GM19328 (cell line): ENCODE data around the gene DOCK4.
"Not testable (repeated sequence)": the region's sequence is repeated elsewhere in the genome, so short reads cannot be mapped to it uniquely, and the experiment has no call there.

Source experiments
- ATAC-seq: cut with Tn5 transposase; IDR thresholded peaks from one replicate; pipeline ENCODE4 v1.9.1; 2021; ENCODE audit warnings: mild to moderate bottlenecking, moderate library complexity; ENCODE audit not compliant: unreplicated experiment

The DOCK4 gene, protein sequence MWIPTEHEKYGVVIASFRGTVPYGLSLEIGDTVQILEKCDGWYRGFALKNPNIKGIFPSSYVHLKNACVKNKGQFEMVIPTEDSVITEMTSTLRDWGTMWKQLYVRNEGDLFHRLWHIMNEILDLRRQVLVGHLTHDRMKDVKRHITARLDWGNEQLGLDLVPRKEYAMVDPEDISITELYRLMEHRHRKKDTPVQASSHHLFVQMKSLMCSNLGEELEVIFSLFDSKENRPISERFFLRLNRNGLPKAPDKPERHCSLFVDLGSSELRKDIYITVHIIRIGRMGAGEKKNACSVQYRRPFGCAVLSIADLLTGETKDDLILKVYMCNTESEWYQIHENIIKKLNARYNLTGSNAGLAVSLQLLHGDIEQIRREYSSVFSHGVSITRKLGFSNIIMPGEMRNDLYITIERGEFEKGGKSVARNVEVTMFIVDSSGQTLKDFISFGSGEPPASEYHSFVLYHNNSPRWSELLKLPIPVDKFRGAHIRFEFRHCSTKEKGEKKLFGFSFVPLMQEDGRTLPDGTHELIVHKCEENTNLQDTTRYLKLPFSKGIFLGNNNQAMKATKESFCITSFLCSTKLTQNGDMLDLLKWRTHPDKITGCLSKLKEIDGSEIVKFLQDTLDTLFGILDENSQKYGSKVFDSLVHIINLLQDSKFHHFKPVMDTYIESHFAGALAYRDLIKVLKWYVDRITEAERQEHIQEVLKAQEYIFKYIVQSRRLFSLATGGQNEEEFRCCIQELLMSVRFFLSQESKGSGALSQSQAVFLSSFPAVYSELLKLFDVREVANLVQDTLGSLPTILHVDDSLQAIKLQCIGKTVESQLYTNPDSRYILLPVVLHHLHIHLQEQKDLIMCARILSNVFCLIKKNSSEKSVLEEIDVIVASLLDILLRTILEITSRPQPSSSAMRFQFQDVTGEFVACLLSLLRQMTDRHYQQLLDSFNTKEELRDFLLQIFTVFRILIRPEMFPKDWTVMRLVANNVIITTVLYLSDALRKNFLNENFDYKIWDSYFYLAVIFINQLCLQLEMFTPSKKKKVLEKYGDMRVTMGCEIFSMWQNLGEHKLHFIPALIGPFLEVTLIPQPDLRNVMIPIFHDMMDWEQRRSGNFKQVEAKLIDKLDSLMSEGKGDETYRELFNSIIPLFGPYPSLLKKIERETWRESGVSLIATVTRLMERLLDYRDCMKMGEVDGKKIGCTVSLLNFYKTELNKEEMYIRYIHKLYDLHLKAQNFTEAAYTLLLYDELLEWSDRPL (N-terminal part only)

DNA sequence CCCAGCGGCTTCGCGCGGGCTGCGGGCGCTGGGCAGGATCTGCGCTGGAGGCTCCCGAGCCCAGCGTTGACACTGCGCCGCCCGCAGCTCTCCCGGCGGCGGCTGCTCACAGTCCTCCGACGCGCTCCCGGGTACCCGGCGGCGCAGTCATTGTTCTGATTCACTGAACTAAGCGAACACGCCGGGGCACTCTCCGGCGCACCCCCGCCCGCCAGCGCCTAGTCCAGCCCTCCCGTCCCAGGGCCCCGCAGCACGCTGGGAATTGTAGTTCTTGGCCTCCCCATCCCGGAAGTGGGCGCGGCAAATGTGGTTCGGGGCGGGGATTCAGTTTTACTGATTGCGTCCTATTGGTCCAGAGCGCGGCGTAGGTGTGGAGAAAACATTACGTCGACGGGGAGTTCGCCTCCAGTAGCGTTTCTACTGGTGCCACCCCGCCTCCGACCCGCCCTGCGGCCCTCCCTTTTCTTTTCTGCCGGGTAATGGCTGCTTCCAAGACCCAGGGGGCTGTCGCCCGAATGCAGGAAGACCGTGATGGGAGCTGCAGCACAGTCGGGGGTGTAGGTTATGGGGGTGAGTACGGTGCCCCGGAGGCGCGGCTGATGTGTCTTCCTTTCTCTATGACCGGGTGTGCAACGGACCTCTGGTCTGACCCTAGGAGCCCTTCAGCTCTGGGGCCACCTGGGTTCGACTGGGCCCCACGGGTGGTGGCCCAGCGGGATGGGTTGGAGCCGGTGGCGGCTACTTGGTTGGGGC lies at the start of gene DOCK4, which contains the start of gene ZNF277:
TSS of gene DOCK4 (minus strand) at position 162 of the 753 bp plus-strand sequence. CDS start 261 bp downstream, outside the sequence.
TSS of gene ZNF277 (plus strand) at position 458 of the 753 bp plus-strand sequence. CDS start at position 480, 22 bp downstream.
- peak; percentile 94 for ATAC-seq

DNA sequence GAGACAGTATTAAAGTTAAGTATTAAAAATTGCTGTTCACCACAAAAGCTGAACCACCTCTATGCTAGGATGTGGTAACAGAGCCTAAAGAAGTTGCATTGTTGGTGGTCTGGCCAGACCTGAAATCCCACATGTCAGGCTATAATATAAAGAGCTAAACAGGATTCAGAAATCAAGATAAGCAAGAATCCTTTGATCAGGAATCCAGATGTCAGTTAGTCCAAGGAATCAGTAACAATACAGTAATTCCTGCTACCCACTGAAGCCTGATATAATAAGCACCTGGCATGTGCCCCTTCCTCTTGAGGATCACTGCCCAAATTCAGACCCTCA lies 49.2 kb upstream of the DOCK4 start:
- no peak for ATAC-seq

DNA sequence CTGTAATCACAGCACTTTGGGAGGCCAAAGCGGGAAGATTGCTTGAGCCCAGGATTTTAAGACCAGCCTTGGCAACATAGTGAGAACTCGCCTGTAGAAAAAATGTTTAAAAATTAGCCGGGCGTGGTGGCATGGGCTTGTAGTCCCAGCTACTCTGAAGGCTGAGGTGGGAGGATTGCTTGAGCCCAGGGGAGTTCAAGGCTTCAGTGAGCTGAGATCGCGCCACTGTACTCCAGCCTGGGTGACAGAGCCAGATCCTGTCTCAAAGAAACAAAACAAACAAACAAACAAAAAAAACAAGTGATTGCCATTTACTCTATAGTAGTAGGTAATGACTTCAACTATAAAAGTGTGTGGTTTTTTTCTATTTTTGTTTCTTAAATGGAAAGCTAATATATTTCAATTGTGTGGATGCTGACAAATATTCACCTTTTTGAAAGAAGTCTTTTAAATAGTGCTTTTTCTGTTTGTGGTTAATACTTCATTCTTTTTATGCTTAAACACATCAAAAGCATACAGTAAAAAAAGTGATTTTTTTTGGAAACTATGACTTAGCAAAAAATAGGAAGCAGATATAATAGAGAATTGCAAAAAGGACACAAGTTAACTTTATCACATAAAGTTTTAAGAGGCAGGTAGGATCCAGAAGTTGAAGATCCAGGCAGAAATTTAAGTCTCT lies 48.6 kb upstream of the DOCK4 start:
- ATAC-seq, result no peak

DNA sequence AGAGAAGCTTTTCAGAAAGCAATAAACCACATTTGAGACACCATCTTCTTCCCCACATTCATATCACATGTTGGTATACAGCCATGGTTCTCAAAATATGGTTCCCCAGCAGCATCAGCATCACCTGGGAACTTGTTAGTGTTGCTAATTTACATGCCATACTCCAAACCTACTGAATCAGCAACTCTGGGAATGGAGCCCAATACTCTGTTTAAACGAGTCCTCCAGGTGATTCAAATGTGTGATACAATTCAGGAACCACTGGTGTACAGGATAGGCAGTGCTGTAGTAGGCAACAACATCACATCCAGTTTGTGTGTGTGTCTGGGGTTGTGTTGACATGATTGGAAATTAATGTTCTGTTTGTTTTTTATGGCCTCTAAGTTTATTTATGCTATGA lies 48.0 kb upstream of the DOCK4 start:
- ATAC-seq, result no peak

DNA sequence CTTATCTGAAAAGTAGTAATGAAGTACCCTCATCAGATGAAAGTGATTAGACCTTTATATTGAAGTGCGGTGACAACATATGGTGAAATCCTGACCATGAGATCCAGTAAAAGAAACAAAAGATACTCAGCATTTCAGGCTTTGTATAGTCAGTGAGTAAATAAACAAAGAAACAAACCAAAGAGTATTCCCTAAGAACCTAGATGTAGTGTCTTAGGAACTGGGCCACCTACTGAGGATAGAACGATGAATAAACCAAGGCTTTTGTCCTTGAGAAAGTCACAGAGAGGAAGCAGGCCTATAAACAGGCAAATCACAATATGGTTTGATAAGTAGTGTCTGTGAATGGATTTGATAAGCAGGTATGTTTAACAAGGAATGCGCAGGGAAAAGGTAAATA lies 46.5 kb upstream of the DOCK4 start:
- no peak for ATAC-seq

DNA sequence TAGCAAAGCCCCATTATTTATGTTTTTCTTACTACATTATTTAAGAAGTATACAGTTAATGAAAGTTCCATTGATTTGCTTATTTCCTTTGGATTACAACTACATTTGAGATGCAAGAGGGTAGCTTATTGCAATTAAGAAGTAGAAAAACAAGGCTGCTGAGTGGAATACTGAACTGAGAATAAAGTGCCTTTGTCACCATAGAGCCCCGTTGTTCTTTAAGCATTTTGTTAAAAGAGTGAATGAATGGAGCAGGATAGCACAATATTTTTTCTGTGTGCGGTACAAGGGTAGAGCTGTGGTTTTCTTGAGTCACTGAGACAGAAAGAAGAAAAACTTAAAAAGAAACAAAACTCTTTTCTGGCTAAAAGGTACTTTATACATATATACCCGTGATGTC lies 45.9 kb upstream of the DOCK4 start:
- ATAC-seq, result no peak

DNA sequence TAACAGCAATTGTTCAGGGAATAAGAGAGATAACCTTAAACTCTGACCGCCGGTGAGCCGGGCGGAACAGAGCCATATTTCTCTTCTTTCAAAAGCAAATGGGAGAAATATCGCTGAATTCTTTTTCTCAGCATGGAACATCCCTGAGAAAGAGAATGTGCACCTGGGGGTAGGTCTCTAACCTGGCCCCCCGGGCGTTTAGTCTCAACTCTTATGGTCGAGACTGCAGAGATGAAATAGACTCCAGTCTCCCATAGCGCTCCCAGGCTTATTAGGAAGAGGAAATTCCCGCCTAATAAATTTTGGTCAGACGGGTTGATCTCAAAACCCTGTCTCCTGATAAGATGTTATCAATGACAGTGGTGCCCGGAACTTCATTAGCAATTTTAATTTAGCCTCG lies 43.8 kb upstream of the DOCK4 start:
- not testable (repeated sequence) for ATAC-seq

DNA sequence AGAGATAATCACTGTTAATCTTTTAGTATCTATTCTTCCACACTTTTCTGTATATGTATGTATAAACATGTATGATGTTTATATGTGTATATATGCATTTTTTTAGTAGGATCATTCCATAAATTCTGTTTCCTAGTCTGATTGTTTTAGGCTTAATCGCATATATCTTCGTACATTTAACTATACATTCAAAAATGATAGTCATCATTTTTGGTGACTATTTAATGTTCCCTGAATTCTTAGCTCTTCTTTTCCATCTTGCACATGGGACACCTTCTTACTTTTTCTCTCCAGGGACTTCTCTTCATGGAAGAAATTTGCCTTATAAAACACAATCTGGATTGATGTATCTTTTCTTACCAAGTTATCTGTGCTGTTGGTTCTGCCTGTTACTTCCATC lies 42.4 kb upstream of the DOCK4 start:
- no peak for ATAC-seq

DNA sequence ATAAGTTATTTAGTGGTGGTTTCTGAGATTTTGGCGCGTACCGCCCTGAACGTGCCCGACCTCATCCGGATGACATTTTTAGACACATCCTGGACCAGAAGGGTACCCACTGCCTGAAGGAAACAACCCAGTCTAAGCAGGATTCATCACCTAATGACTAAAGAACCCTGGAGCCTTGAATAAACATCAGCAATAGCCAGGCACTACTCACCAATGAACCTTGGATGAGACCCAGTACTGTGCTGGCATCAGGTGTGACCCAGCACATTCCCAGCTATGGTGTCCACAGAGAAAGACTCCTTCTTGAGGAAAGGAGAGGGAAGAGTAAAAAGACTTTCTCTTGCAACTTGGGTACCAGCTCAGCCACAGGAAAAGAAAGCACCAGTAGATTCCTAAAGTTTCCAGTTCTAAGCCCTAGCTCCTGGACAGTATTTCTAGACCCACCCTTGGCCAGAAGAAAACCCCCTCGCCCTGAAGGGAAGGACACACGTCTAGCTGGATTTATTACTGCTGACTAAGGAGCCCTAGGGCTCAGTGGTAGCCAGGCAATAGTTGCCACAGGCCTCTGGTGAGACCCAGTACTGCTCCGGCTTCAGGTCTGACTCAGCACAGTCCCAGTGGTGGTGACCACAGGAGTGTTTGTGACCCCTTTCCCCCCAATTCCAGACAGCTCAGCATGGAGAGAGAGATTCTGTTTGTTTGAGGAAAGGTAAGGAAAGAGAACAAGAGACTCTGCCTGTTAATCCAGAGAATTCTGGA lies 32.8 kb upstream of the DOCK4 start:
- ATAC-seq, result no peak

DNA sequence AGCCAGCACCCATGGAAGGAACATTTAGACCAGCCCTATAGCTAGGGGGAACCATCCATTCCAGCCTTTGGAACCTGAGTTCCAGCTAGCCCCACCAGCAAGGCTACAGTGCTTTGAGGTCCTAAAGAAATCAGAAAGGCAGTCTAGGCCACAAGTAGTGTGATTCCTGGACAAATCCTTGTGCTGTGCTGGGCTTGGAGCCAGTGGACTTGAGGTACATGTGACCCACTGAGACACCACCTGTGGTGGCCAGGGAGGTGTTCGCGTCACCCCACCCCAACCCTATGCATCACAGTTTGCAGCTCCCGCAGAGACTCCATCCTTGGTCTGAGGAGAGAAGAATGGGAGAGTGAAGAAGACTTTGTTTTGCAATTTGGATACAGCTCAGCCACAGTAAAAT lies 32.1 kb upstream of the DOCK4 start:
- ATAC-seq, result no peak

DNA sequence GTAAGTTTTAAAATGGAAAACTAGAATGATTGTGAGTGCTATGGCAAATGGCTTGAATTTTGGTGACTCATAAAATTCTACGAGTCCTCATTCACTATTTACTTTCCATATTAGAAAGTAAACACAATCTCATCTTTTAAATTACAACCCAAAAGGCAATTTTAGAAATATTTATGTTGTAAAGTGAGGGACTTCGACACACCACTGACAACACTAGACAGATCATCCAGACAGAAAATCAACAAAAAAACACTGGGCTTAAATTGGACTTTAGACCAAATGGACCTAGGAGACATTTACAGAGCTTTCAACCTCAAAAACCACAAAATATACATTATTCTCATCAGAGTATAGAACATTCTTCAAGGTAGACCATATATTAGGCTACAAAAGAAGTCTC lies 30.4 kb upstream of the DOCK4 start:
- no peak for ATAC-seq

DNA sequence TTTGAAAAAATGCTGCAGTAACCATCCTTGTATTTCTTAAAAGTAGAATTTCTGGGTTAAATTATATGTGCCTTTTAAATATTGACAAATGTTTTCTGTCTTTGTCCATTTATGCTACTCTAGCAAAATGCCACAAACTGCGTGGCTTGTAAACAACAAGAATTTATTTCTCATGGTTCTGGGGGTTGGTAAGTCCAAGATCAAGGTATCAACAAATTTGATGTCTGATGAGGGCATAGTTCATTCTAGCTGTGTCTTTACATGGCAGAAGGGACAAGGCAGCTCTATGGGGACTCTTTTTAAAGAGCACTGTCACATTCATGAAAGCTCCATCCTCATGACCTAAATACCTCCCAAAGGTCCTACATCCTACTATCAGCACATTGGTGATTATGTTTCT lies 27.9 kb upstream of the DOCK4 start:
- ATAC-seq, result no peak

DNA sequence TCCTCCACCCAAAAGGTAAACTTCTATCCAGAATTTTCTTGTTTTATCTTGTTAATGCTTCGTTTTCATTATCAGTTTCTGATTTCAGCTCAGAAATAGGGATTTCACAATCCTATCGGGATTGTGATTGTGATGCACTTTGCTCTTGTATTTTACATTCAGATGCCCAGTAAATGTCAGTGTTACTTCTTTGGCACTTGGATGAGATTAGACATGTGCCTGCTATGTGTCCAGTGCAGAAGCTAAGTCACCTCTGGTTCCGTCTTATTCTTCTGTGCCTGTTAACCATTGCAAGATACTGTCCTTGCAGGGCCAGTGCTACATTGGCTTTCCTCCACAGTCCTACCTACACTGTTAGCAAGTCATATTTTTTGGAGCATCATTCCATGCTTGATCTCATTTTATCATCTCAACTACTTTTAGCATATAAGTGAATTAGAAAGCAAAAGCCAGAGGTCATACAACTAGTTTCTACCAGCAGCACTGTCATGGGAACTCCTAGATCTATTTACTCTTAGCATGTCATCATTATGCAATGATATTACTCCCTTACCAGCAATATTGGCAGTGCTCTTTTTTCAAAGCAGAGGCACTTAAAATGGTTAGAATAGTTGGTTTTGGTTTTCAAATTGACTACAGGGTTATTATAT lies 27.0 kb upstream of the DOCK4 start:
- no peak for ATAC-seq

DNA sequence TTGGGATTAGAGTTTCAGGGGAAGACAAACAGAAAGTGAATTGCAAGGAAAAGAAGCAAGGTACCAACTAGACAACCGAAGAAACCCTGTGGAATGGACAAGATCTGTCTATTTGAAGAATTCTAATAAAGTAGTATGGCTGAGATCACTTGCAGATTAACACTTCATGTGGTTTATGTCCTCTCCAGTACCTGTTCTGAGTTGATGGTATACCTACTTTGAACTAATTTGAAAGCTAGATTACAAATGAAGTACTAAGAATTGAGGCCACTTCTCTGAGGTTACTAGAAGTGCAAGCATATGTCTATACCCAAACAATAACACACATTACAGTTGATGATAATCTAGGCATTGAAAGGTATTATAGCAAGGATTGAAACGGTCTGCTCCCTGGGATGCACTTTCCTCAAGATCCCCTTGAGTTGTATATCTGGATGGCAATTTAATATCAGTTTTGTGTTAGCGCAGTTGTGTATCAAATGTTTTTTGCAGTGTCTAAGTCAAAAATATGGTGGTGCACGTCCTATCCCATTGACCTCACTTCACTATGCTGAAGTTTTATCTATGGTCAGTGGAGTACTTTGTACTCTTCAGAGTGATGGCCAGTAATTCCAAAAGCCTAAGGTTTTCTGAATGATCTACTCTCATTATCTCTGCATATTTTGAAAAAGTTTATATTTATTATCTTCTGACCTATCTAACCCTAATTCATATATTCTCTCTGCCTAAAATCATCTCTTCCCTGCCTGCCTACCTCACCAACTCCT lies 26.2 kb upstream of the DOCK4 start:
- no peak for ATAC-seq

DNA sequence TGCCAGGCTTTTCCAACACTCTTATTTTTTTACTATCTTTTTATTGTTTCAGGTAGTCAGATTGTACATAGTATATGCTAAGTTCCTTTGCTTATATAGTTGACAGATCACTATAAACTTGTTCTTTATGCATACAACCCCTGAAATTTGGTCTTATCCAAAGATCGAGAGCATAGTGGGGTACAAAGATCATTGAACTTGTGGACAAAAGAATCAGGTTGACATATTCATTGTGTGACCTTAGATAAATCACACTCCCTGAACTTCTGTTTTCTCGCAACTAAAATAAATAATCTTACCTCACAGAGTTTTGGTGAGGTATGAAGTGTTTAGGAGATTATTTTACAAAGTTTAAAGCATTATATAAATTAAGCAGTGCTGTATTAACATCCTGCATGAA lies 22.4 kb upstream of the DOCK4 start:
- ATAC-seq, result no peak

DNA sequence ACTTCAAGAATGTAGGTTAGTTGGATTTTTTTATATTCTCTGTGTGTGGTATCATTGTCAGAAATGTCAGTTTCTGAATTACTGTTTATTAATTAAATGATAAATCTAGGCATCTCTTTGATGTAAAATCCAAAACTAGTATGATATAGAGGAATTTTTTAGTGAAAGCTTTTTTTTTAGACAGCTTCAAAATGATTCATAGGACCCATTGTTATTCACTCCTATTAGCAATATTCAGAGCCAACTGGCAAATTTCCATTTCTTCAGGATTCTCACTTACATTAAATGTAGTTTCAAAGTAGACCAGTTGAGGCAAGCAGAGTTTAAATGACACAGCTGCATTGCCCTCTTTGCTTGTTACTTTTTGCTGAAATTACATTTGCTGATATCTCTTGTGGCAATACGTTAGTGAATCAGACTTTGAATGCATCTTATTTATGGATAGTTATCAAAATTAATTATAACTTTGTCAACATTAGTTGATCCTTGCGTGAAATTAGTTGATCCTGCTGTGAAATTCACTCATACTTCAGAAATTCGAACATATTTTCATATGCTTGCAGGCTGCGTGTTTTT lies 20.6 kb upstream of the DOCK4 start:
- ATAC-seq, result no peak

DNA sequence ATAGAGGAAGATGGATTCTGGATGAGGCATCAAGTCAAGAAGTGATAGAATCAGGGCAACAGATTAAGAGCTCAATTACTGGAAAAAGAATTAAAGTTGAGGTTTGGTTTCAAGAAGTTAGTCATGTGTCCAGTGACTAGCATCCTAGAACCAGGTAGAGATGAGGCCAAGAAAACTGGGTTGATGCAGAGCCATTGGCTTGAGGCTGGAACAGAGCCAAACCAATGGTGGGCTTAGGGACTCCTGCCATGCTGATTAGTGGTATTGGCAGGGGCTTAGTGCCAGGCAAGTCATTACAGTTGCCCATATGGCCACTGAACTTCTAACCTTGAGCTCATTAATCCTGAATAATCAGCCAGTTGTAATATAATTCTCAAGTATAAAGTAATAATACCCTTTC lies 18.8 kb upstream of the DOCK4 start:
- no peak for ATAC-seq

DNA sequence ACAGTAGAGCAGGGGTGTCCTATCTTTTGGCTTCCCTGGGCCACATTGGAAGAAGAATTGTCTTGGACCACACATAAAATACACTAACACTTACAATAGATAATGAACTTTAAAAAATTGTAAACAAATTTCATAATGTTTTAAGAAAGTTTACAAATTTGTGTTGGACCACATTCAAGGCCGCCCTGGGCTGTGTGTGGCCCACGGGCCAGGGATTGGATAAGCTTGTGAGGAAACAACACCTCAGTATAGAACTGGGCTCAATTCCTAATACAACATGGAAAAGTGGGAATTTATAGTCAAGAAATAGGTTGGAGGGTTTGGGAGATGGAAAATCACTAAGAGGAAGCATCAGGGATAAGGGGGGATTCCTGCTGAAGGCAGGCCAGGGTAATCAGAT lies 18.0 kb upstream of the DOCK4 start:
- no peak for ATAC-seq
